B cell (primary cell): Measurements from ENCODE around the gene CTDP1. TPM values are rescaled to one million over a fixed set of nuclear protein-coding genes. Genes with fewer than 3 reads are reported as not detected.

ENCODE experiments used
- ATAC-seq: fragments of 200-7000 bp; cut with Tn5 transposase; one replicate; pipeline ENCODE4 v1.10.0; 2021; ENCODE audit warnings: low read depth, mild to moderate bottlenecking, moderate number of reproducible peaks, moderate library complexity
- CTCF ChIA-PET: fragments of 350-600 bp; sonication (Branson Sonifier 250); formaldehyde crosslinking; loops from one replicate; lab custom pipeline; 2021; ENCODE audit warnings: antibody characterized with exemption, inconsistent platforms; lab: Charles Lee
- POLR2A ChIA-PET: fragments of 350-600 bp; sonication (Branson Sonifier 250); formaldehyde crosslinking; loops from one replicate; lab custom pipeline; 2021; ENCODE audit warnings: antibody characterized with exemption; lab: Charles Lee
- DNase-seq: peaks from one replicate; pipeline ENCODE4 v3.0.0; 2013
- H2AFZ ChIP-seq: 2 replicates; pipeline ENCODE4 v1.6.1; 2012; ENCODE audit warnings: mild to moderate bottlenecking, low read depth, low read length; ENCODE audit not compliant: insufficient read depth, poor library complexity, severe bottlenecking
- H3K27ac ChIP-seq, 2 donors: 1 replicate in 1 of 2; 2 replicates in 1 of 2; pipeline ENCODE4 v1.5.1; 2012 to 2013; ENCODE audit warnings: low read length in 2 of 2, mild to moderate bottlenecking in 2 of 2, moderate library complexity in 1 of 2
- H3K27me3 ChIP-seq, 4 experiments: fragments of 200-600 bp in 1 of 4; sonication (generic) in 1 of 4; replicated peaks in 1 of 4; 1 replicate in 2 of 4; 2 replicates in 2 of 4; pipeline versions ENCODE4 v1.6.1 to v1.7.0; 2013 to 2016; ENCODE audit warnings: low read length in 3 of 4, mild to moderate bottlenecking in 2 of 4, mixed read lengths in 1 of 4, moderate library complexity in 1 of 4; ENCODE audit not compliant: insufficient read depth in 4 of 4, control insufficient read depth in 3 of 4; ENCODE audit errors: control extremely low read depth in 1 of 4
- H3K36me3 ChIP-seq, 2 experiments: replicated peaks in 1 of 2; 1 replicate in 1 of 2; 2 replicates in 1 of 2; pipeline versions ENCODE4 v1.6.1 to v1.7.1; 2013; ENCODE audit warnings: low read length in 1 of 2; ENCODE audit not compliant: insufficient read depth in 2 of 2, control insufficient read depth in 1 of 2; ENCODE audit errors: control extremely low read depth in 1 of 2, extremely low read depth in 1 of 2
- H3K4me1 ChIP-seq, 2 donors: fragments of 200-600 bp in 1 of 2; sonication (generic) in 1 of 2; 1 replicate in 1 of 2; 2 replicates in 1 of 2; pipeline versions ENCODE4 v1.5.1 to v1.6.1; 2013 to 2017; ENCODE audit warnings: low read length in 2 of 2; ENCODE audit not compliant: control insufficient read depth in 2 of 2, insufficient read depth in 2 of 2
- H3K4me2 ChIP-seq: replicated peaks from 2 replicates; pipeline ENCODE3; 2012; ENCODE audit warnings: mild to moderate bottlenecking, low read depth, low read length; ENCODE audit not compliant: poor library complexity, severe bottlenecking
- H3K4me3 ChIP-seq, 5 experiments: fragments of 200-600 bp in 1 of 5; sonication (generic) in 1 of 5; 1 replicate in 3 of 5; 2 replicates in 2 of 5; pipeline versions ENCODE4 v1.5.1 to v1.7.0; 2011 to 2016; ENCODE audit warnings: low read length in 4 of 5, mild to moderate bottlenecking in 4 of 5, low read depth in 2 of 5, control low read depth in 1 of 5, moderate library complexity in 1 of 5; ENCODE audit not compliant: insufficient read depth in 1 of 5; ENCODE audit errors: control extremely low read depth in 1 of 5, extremely low read depth in 1 of 5
- H3K79me2 ChIP-seq: fragments of 200-600 bp; sonication (generic); one replicate; pipeline ENCODE4 v1.6.0; 2016; ENCODE audit warnings: low read length; ENCODE audit not compliant: control insufficient read depth, insufficient read depth
- H3K9ac ChIP-seq: fragments of 200-600 bp; sonication (generic); 2 replicates; pipeline ENCODE4 v1.6.1; 2017; ENCODE audit warnings: mild to moderate bottlenecking, low read length, moderate library complexity
- H3K9me3 ChIP-seq, 3 donors: one replicate each; pipeline versions ENCODE4 v1.6.1 to v1.7.1; 2013; ENCODE audit warnings: low read length in 2 of 3; ENCODE audit not compliant: control insufficient read depth in 2 of 3, insufficient read depth in 1 of 3; ENCODE audit errors: control extremely low read depth in 1 of 3
- H4K20me1 ChIP-seq: 2 replicates; pipeline ENCODE4 v1.6.0; 2012; ENCODE audit warnings: mild to moderate bottlenecking, low read length; ENCODE audit not compliant: insufficient read depth, control insufficient read depth, poor library complexity, severe bottlenecking
- H3K27ac Mint-ChIP-seq: one replicate; pipeline ENCODE4 v1.8.0; 2021; ENCODE audit warnings: mixed read lengths
- H3K27me3 Mint-ChIP-seq: one replicate; pipeline ENCODE4 v1.8.0; 2021; ENCODE audit warnings: mixed read lengths
- H3K4me1 Mint-ChIP-seq: one replicate; pipeline ENCODE4 v1.8.0; 2021; ENCODE audit warnings: mixed read lengths
- H3K4me3 Mint-ChIP-seq: one replicate; pipeline ENCODE4 v1.8.0; 2021; ENCODE audit warnings: mixed read lengths
- H3K9me3 Mint-ChIP-seq: one replicate; pipeline ENCODE4 v1.8.0; 2022; ENCODE audit warnings: mixed read lengths; ENCODE audit not compliant: insufficient read depth
- EZH2 ChIP-seq: IDR thresholded peaks from 2 replicates; pipeline ENCODE4 v1.6.1; 2012; ENCODE audit warnings: borderline replicate concordance, low read depth, mild to moderate bottlenecking, moderate library complexity, low read length; ENCODE audit not compliant: insufficient read depth, poor library complexity, severe bottlenecking
- WGBS: methylation state at CpG from one replicate; pipeline ENCODE4 v1.1.5; 2013; ENCODE audit warnings: missing lambda C conversion rate; ENCODE audit not compliant: insufficient coverage; 5-methylcytosine and 5-hydroxymethylcytosine counted together
- intact Hi-C: fragments of 100-400 bp; cut with micrococcal nuclease; formaldehyde crosslinking; loops from one replicate; pipeline ENCODE4 v1.10.0; 2022
- polyA plus RNA-seq: library from polyadenylated mRNA; depleted of rRNA; stranded (reverse); fragments of >200 nt; gene quantifications from 2 replicates; pipeline ENCODE4 v1.2.3, GENCODE V29; 2012
- total RNA-seq, 2 donors: library from RNA; stranded (reverse); fragments of 120-200 nt in 1 of 2; gene quantifications; 1 replicate in 1 of 2; 2 replicates in 1 of 2; pipeline versions ENCODE4 v1.2.3 to v1.2.4, GENCODE V29; 2013 to 2022
- TF ChIP-seq, protein P1 (sequence below): fragments of 200-600 bp; IDR thresholded peaks from one replicate; pipeline ENCODE4 v1.8.0; 2022; ENCODE audit warnings: antibody characterized with exemption, mild to moderate bottlenecking

Gene CTDP1
- total and polyA plus RNA-seq, 2 donors (not counting 1 experiment from before 2014, with no cell fraction given): 14.3 to 33.3 TPM

DNA sequence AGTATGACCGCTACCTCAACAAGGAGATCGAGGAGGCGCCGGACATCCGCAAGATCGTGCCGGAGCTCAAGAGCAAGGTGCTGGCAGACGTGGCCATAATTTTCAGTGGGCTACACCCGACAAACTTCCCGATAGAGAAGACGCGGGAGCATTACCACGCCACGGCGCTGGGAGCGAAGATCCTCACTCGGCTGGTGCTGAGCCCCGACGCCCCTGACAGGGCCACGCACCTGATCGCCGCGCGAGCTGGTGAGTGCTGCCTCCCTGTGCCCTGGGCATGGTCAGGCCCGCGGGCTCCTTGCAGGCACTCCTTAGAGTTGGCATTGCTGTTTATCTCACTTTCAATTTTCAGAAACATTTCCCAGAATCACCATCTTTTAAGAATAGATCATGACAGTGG, 35.7 kb downstream of the CTDP1 start:
- Histone ChIP-seq H3K27ac (no peak overlapping the region), H3K9me3 (peaks cover 0 to 11% (median 0%) of the 10 kb centered on the region in 3 donors), H4K20me1 (peaks cover 7% of the 10 kb centered on the region), H3K4me2 (no peak overlapping the region), H3K4me1 (no peaks in the 10 kb centered on the region), H3K79me2 (peaks cover 5% of the 10 kb centered on the region), H3K36me3 (peaks cover 0 to 76% of the 10 kb centered on the region in 2 experiments), H2AFZ (no peak overlapping the region), H3K27me3 (no peaks in the 10 kb centered on the region), H3K4me3 (no peak overlapping the region), H3K9ac (no peak overlapping the region)
- POLR2A ChIA-PET: no interaction called here
- DNase-seq: no peak
- H3K4me1 Mint-ChIP-seq: no peaks in the 10 kb centered on the region
- H3K9me3 Mint-ChIP-seq: no peaks in the 10 kb centered on the region
- H3K27ac Mint-ChIP-seq: no peak overlapping the region
- CTCF ChIA-PET: no interaction called here
- no peak overlapping the region for H3K4me3 Mint-ChIP-seq
- ATAC-seq: no peak
- over 99% methylated on average over 24 of the region's 26 CpGs for WGBS
- intact Hi-C loops: no loop called here
- no peaks in the 10 kb centered on the region for H3K27me3 Mint-ChIP-seq
- TF ChIP-seq EZH2: no peak
- TF ChIP-seq, protein P1, sequence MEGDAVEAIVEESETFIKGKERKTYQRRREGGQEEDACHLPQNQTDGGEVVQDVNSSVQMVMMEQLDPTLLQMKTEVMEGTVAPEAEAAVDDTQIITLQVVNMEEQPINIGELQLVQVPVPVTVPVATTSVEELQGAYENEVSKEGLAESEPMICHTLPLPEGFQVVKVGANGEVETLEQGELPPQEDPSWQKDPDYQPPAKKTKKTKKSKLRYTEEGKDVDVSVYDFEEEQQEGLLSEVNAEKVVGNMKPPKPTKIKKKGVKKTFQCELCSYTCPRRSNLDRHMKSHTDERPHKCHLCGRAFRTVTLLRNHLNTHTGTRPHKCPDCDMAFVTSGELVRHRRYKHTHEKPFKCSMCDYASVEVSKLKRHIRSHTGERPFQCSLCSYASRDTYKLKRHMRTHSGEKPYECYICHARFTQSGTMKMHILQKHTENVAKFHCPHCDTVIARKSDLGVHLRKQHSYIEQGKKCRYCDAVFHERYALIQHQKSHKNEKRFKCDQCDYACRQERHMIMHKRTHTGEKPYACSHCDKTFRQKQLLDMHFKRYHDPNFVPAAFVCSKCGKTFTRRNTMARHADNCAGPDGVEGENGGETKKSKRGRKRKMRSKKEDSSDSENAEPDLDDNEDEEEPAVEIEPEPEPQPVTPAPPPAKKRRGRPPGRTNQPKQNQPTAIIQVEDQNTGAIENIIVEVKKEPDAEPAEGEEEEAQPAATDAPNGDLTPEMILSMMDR: no peak

DNA sequence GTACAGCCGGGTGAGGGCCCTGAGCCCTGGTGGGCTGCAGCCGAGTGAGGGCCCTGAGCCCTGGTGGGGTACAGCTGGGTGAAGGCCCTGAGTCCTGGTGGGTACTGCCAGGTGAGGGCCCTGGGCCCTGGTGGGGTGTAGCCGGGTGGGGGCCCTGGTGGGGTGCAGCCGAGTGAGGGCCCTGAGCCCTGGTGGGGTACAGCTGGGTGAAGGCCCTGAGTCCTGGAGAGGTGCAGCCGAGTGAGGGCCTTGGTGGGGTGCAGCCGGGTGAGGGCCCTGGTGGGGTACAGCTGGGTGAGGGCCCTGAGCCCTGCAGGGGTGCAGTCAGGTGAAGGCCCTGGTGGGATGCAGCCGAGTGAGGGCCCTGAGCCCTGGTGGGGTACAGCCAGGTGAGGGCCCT, 37.5 kb downstream of the CTDP1 start:
- H3K79me2 ChIP-seq: peaks cover 5% of the 10 kb centered on the region
- H3K4me3 ChIP-seq: no peak overlapping the region
- Mint-ChIP-seq H3K9me3 (no peaks in the 10 kb centered on the region), H3K4me1 (no peaks in the 10 kb centered on the region), H3K27me3 (no peaks in the 10 kb centered on the region), H3K4me3 (no peak overlapping the region), H3K27ac (no peak overlapping the region)
- no peaks in the 10 kb centered on the region for H3K4me1 ChIP-seq
- no peak overlapping the region for H2AFZ ChIP-seq
- 98% methylated on average over 6 of the region's 7 CpGs for WGBS
- H3K27me3 ChIP-seq: no peaks in the 10 kb centered on the region
- no peak overlapping the region for H3K4me2 ChIP-seq
- ChIA-PET POLR2A (no interaction called here), CTCF (no interaction called here)
- no peak for TF ChIP-seq EZH2
- TF ChIP-seq, protein P1: no peak
- H3K9ac ChIP-seq: no peak overlapping the region
- peaks cover 0 to 16% (median 0%) of the 10 kb centered on the region in 3 donors for H3K9me3 ChIP-seq
- ATAC-seq (no peak), DNase-seq (no peak)
- peaks cover 0 to 76% of the 10 kb centered on the region in 2 experiments for H3K36me3 ChIP-seq
- no peak overlapping the region for H3K27ac ChIP-seq
- peaks cover 17% of the 10 kb centered on the region for H4K20me1 ChIP-seq
- intact Hi-C loops: no loop called here
